Liver (tissue), 9 donors: ENCODE data around the gene C1QL2. TPM values are rescaled to one million over a fixed set of nuclear protein-coding genes. Genes with fewer than 3 reads are reported as not detected.

Experiments
- DNase-seq: peaks from one replicate; pipeline ENCODE4 v3.0.0-alpha.2; 2017; ENCODE audit warnings: low spot score
- H3K27ac ChIP-seq, 2 donors: one replicate each; pipeline ENCODE4 v1.7.0; 2013; ENCODE audit warnings: inconsistent platforms in 2 of 2, low read length in 2 of 2, control low read depth in 1 of 2, low read depth in 1 of 2, mild to moderate bottlenecking in 1 of 2
- H3K27me3 ChIP-seq, 4 donors: one replicate each; pipeline versions ENCODE4 v1.6.1 to v1.7.0; 2013; ENCODE audit warnings: low read length in 3 of 4, inconsistent platforms in 1 of 4, mild to moderate bottlenecking in 1 of 4, moderate library complexity in 1 of 4; ENCODE audit not compliant: control insufficient read depth in 4 of 4, insufficient read depth in 4 of 4
- H3K36me3 ChIP-seq, 4 donors: one replicate each; pipeline versions ENCODE4 v1.6.1 to v1.7.0; 2013; ENCODE audit warnings: low read length in 3 of 4, mild to moderate bottlenecking in 3 of 4, low read depth in 1 of 4, moderate library complexity in 1 of 4; ENCODE audit not compliant: control insufficient read depth in 4 of 4, insufficient read depth in 3 of 4
- H3K4me1 ChIP-seq, 4 donors: one replicate each; pipeline versions ENCODE4 v1.6.1 to v1.7.0; 2013; ENCODE audit warnings: low read length in 3 of 4, mild to moderate bottlenecking in 3 of 4, moderate library complexity in 1 of 4; ENCODE audit not compliant: control insufficient read depth in 4 of 4, insufficient read depth in 4 of 4
- H3K4me3 ChIP-seq, 3 donors: one replicate each; pipeline versions ENCODE4 v1.6.1 to v1.7.0; 2013; ENCODE audit warnings: low read length in 3 of 3, control low read depth in 1 of 3, low read depth in 1 of 3, mild to moderate bottlenecking in 1 of 3
- H3K9ac ChIP-seq, 2 donors: one replicate each; pipeline ENCODE4 v1.7.0; 2013; ENCODE audit warnings: low read length in 2 of 2, mild to moderate bottlenecking in 2 of 2, moderate library complexity in 2 of 2, control low read depth in 1 of 2, low read depth in 1 of 2
- H3K9me3 ChIP-seq, 4 donors: one replicate each; pipeline versions ENCODE4 v1.6.1 to v1.7.0; 2013; ENCODE audit warnings: low read length in 3 of 4; ENCODE audit not compliant: control insufficient read depth in 4 of 4
- ATF3 ChIP-seq: IDR thresholded peaks from 2 replicates; pipeline ENCODE4 v1.6.1; 2016; ENCODE audit warnings: antibody characterized with exemption
- CTCF ChIP-seq: fragments of 150-350 bp; IDR thresholded peaks from 2 replicates; pipeline ENCODE4 v1.5.1; 2017; ENCODE audit warnings: improper control_type of control experiment, low read depth, low read length; ENCODE audit not compliant: missing input control
- EGR1 ChIP-seq, 2 donors: IDR thresholded peaks; 2 replicates each; pipeline ENCODE4 v1.6.1; 2016 to 2018; ENCODE audit warnings: antibody characterized with exemption in 2 of 2, low read depth in 2 of 2
- FOXA2 ChIP-seq: IDR thresholded peaks from 2 replicates; pipeline ENCODE4 v1.6.1; 2016; ENCODE audit warnings: antibody characterized with exemption
- GABPA ChIP-seq, 2 donors: IDR thresholded peaks in 1 of 2; conservative IDR thresholded peaks in 1 of 2; 2 replicates each; pipeline ENCODE4 v1.6.1; 2016; ENCODE audit warnings: antibody characterized with exemption in 2 of 2, mild to moderate bottlenecking in 1 of 2, moderate library complexity in 1 of 2
- HNF4A ChIP-seq, 2 donors: conservative IDR thresholded peaks; 2 replicates each; pipeline ENCODE4 v1.6.1; 2016; ENCODE audit warnings: antibody characterized with exemption in 2 of 2, mild to moderate bottlenecking in 2 of 2
- HNF4G ChIP-seq: IDR thresholded peaks from 2 replicates; pipeline ENCODE4 v1.6.1; 2016; ENCODE audit warnings: antibody characterized with exemption
- JUND ChIP-seq, 2 donors: IDR thresholded peaks; 2 replicates each; pipeline ENCODE4 v1.6.1; 2016; ENCODE audit warnings: antibody characterized with exemption in 2 of 2
- MAX ChIP-seq: IDR thresholded peaks from 2 replicates; pipeline ENCODE4 v1.6.1; 2016; ENCODE audit warnings: antibody characterized with exemption
- NR2F2 ChIP-seq: IDR thresholded peaks from 2 replicates; pipeline ENCODE4 v1.6.1; 2016; ENCODE audit warnings: antibody characterized with exemption
- RAD21 ChIP-seq, 2 donors: IDR thresholded peaks; 2 replicates each; pipeline ENCODE4 v1.6.1; 2016; ENCODE audit warnings: antibody characterized with exemption in 2 of 2, mild to moderate bottlenecking in 2 of 2
- RXRA ChIP-seq, 2 donors: IDR thresholded peaks; 2 replicates each; pipeline ENCODE4 v1.6.1; 2017 to 2018; ENCODE audit warnings: antibody characterized with exemption in 2 of 2, mild to moderate bottlenecking in 1 of 2
- SP1 ChIP-seq: IDR thresholded peaks from 2 replicates; pipeline ENCODE4 v1.6.1; 2018; ENCODE audit warnings: antibody characterized with exemption, mild to moderate bottlenecking
- TAF1 ChIP-seq: conservative IDR thresholded peaks from 2 replicates; pipeline ENCODE4 v1.6.1; 2016; ENCODE audit warnings: antibody characterized with exemption, mild to moderate bottlenecking
- YY1 ChIP-seq: IDR thresholded peaks from 2 replicates; pipeline ENCODE4 v1.6.1; 2016; ENCODE audit warnings: antibody characterized with exemption, mild to moderate bottlenecking
- ZBTB33 ChIP-seq: IDR thresholded peaks from 2 replicates; pipeline ENCODE4 v1.6.1; 2016; ENCODE audit warnings: antibody characterized with exemption
- WGBS: extraction: QIAGEN DNeasy Blood & Tissue Kit; methylation state at CpG from one replicate; pipeline ENCODE4 v1.1.7; 2013; 5-methylcytosine and 5-hydroxymethylcytosine counted together
- polyA plus RNA-seq, 2 donors: library from polyadenylated mRNA; stranded (reverse) in 1 of 2; unstranded in 1 of 2; fragments of 200-250 nt in 1 of 2; fragments of >200 nt in 1 of 2; fragmentation: Nextera tagmentation in 1 of 2; extraction: Ambion mirVana in 1 of 2; gene quantifications; one replicate each; pipeline versions ENCODE4 v1.2.1 to v1.2.3, GENCODE V29; 2013 to 2015
- total RNA-seq, 2 donors: library from RNA; depleted of rRNA; stranded (reverse); fragments of >200 nt; gene quantifications; one replicate each; pipeline ENCODE4 v1.2.3, GENCODE V29; 2014
- donor health status: healthy.
- donor health status: healthy.
- donor health status: healthy.
- donor health status: healthy.
- donor health status: healthy.

Gene C1QL2
- total and polyA plus RNA-seq, 4 donors = not detected

GRCh38 chr2:119137502-119137901 is 21.0 kb downstream of the C1QL2 start:
- Histone ChIP-seq H3K9ac (no peak overlapping the region), H3K4me1 (no peaks in the 10 kb centered on the region), H3K4me3 (no peak overlapping the region), H3K27ac (no peak overlapping the region), H3K9me3 (no peaks in the 10 kb centered on the region), H3K36me3 (no peaks in the 10 kb centered on the region), H3K27me3 (no peaks in the 10 kb centered on the region)
- 74% methylated on average over 11 of the region's 11 CpGs for WGBS
- no peak for TF ChIP-seq GABPA (IDR thresholded peaks at IDR 0.05 in 1 of 2, conservative IDR thresholded peaks at IDR 0.05 in 1 of 2)
- TF ChIP-seq FOXA2 = no peak
- TF ChIP-seq TAF1 = no peak
- no peak for TF ChIP-seq RAD21 (IDR thresholded peaks at IDR 0.05)
- no peak for TF ChIP-seq ATF3
- no peak for TF ChIP-seq SP1
- TF ChIP-seq MAX = no peak
- TF ChIP-seq ZBTB33 = no peak
- no peak for TF ChIP-seq HNF4G
- TF ChIP-seq CTCF = no peak
- TF ChIP-seq HNF4A (conservative IDR thresholded peaks at IDR 0.05) = no peak
- no peak for TF ChIP-seq NR2F2
- no peak for TF ChIP-seq RXRA (IDR thresholded peaks at IDR 0.05)
- TF ChIP-seq EGR1 (IDR thresholded peaks at IDR 0.05; ENCODE audit: low read depth in 2 of 2) = no peak
- no peak for TF ChIP-seq YY1
- no peak for TF ChIP-seq JUND (IDR thresholded peaks at IDR 0.05)
- no peak for DNase-seq

GRCh38 chr2:119136872-119137271 is 21.7 kb downstream of the C1QL2 start:
- Histone ChIP-seq H3K9me3 (no peaks in the 10 kb centered on the region), H3K9ac (no peak overlapping the region), H3K36me3 (no peaks in the 10 kb centered on the region), H3K4me1 (no peaks in the 10 kb centered on the region), H3K27ac (no peak overlapping the region), H3K4me3 (no peak overlapping the region), H3K27me3 (no peaks in the 10 kb centered on the region)
- WGBS = 78% methylated on average over 8 of the region's 8 CpGs
- no peak for DNase-seq
- TF ChIP-seq TAF1 = no peak
- TF ChIP-seq EGR1 (IDR thresholded peaks at IDR 0.05; ENCODE audit: low read depth in 2 of 2) = no peak
- no peak for TF ChIP-seq GABPA (IDR thresholded peaks at IDR 0.05 in 1 of 2, conservative IDR thresholded peaks at IDR 0.05 in 1 of 2)
- no peak for TF ChIP-seq RAD21 (IDR thresholded peaks at IDR 0.05)
- TF ChIP-seq MAX = no peak
- no peak for TF ChIP-seq RXRA (IDR thresholded peaks at IDR 0.05)
- no peak for TF ChIP-seq HNF4A (conservative IDR thresholded peaks at IDR 0.05)
- TF ChIP-seq YY1 = no peak
- no peak for TF ChIP-seq NR2F2
- no peak for TF ChIP-seq ATF3
- TF ChIP-seq ZBTB33 = no peak
- TF ChIP-seq HNF4G = no peak
- TF ChIP-seq FOXA2 = no peak
- TF ChIP-seq SP1 = no peak
- no peak for TF ChIP-seq CTCF
